ENCODE results near the gene C4orf50. TPM values are rescaled to one million over a fixed set of nuclear protein-coding genes. Genes with fewer than 3 reads are reported as not detected.

C4orf50 gene
- total RNA-seq, 1 donor from 2014 or later, result 0.03 TPM

GRCh38 chr4:5887361-5888221 is 130.6 kb downstream of the C4orf50 start:
- DNase-seq (ENCODE audit: low spot score), result no peak
- intact Hi-C loops (cut with DNase I), result no loop called here

GRCh38 chr4:5887011-5887360 is 131.2 kb downstream of the C4orf50 start:
- intact Hi-C loops (cut with DNase I), result no loop called here
- DNase-seq (ENCODE audit: low spot score), result no peak

- no peak for DNase-seq (ENCODE audit: low spot score)
- intact Hi-C loops (cut with DNase I), result no loop called here
These were observed 132.5 kb downstream of the C4orf50 start for GRCh38 chr4:5885733-5886132.

DNA sequence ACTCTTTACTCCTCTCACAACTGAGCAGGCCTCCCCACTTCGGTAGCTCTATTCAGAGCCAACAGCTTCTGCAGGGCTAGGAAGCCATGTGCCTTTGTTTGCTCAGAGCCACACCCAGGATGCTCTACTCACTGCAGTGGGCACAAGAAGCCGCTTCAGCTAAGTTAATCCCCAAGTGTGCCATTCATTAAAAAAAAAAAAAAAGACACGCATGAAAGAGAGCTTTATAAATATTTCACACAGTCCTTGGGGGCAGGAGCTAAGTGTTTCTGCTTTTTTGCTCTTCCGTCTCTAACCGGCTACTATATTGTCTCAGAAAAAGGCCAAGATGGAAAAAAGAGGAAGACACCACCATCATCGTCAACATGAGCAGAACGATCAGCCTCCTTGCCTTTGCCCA is 133.4 kb downstream of the C4orf50 start:
- intact Hi-C loops (cut with DNase I), result no loop called here
- DNase-seq (ENCODE audit: low spot score), result no peak

DNA sequence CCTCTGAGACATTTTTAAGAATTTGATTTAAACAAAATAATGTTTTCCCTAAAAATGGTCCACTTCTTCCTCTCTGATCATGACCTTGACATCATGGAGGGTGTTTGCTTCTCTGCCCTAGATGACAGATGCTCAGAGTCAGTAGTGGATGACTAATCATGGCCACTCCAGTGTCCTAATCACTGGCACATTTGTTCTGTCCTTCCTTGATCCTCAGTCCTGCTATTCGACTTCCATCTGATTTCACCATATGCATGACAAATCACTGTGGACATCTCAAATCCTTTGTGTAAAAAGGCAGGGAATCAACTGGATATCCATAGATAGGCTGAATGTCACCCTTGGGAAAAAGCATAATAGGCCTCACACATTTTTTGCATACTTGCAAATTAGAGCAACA is 134.3 kb downstream of the C4orf50 start:
- intact Hi-C loops (cut with DNase I), result no loop called here
- DNase-seq (ENCODE audit: low spot score), result no peak

DNA sequence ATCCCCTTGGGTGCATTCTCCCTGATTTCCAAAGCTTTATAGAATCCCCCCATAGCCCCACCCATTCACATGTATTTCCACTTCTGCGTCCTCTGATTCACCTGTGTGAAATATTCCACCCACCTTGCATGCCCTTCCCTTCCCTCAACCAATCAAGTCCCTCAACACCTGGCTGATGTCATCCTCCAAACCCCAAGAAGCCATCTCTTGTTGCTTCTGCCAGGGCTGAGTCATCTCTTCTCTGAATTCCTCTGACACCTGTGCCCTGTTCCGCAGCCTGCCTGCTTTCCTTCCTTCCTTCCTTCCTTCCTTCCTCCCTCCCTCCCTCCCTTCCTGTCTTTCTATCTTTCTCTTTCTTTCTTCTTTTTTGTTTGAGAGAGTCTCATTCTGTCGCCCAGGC is 135.3 kb downstream of the C4orf50 start:
- intact Hi-C loops (cut with DNase I), result no loop called here
- DNase-seq (ENCODE audit: low spot score), result no peak

- intact Hi-C loops (cut with DNase I), result no loop called here
- DNase-seq (ENCODE audit: low spot score), result no peak
These were observed 136.9 kb downstream of the C4orf50 start for GRCh38 chr4:5881340-5881739.

DNA sequence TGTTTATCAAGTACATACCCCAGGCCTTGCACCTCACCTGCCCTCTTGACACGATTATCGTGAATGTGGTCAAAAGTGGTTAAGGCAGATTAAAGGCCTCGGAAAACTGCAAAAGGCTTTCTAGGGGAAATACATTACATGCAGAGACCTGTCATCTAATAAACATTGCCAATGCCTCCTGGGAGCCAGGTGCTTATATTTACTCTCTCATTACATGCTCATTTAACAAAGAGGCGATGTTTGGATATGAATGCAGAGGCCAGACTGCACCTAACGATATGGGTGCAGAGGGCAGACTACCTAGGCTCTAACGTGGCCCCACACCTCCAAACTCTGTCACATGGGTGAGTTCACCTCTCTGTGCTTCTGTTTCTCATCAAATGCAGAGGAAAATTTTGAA is 139.9 kb downstream of the C4orf50 start:
- intact Hi-C loops (cut with DNase I), result no loop called here
- no peak for DNase-seq (ENCODE audit: low spot score)

DNA sequence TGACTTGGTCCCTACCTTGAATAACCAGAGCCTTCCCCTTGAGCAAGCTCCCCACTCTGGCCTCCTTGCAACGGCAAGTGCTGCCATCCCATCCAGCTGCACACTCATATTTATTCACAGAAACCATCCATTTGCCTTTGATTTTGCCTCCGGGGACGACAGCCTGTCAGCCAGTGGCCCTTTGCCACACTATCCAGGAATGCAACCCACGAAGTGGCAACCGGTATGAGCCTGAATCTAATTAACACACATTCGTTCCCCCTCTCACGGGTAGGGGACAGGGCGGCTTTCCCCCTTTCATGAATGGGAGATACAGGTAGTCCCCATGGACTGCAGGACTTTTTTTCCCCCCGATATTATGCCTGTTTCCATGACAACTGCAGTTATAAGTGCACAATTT is 140.8 kb downstream of the C4orf50 start:
- no peak for DNase-seq (ENCODE audit: low spot score)
- intact Hi-C loops (cut with DNase I), result no loop called here

- DNase-seq (ENCODE audit: low spot score), result no peak
- intact Hi-C loops (cut with DNase I), result no loop called here
These were observed 143.3 kb downstream of the C4orf50 start for GRCh38 chr4:5874811-5875449.

GRCh38 chr4:5870701-5871100 is 147.5 kb downstream of the C4orf50 start:
- intact Hi-C loops (cut with DNase I), result no loop called here
- no peak for DNase-seq (ENCODE audit: low spot score)

GRCh38 chr4:5869966-5870619 is 148.1 kb downstream of the C4orf50 start:
- intact Hi-C loops (cut with DNase I), result no loop called here
- no peak for DNase-seq (ENCODE audit: low spot score)

DNA sequence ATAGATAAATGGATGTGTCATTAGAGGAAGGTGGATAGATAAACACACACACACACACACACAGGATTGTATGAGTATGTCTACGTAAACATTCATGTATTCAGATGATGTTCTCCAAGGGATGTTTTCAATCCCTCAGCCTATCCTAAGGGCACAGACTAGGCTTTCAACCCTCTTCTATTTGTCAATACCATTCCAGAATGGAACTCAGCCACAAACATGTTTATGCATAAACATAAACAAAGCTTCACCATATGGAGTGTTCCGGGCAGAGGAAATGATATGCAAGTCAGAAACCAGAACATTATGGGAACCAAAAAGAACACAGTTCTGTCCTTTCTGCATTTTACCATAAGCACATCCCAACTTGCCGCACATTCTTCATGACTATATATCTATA is 150.4 kb downstream of the C4orf50 start:
- no peak for DNase-seq (ENCODE audit: low spot score)
- intact Hi-C loops (cut with DNase I), result no loop called here

- no peak for DNase-seq (ENCODE audit: low spot score)
- intact Hi-C loops (cut with DNase I), result no loop called here
These were observed 151.1 kb downstream of the C4orf50 start for GRCh38 chr4:5866841-5867813.

- intact Hi-C loops (cut with DNase I), result no loop called here
- no peak for DNase-seq (ENCODE audit: low spot score)
These were observed 152.2 kb downstream of the C4orf50 start for GRCh38 chr4:5865896-5866599.

- intact Hi-C loops (cut with DNase I), result no loop called here
- no peak for DNase-seq (ENCODE audit: low spot score)
These were observed 154.6 kb downstream of the C4orf50 start for GRCh38 chr4:5863461-5864113.

- intact Hi-C loops (cut with DNase I), result no loop called here
- DNase-seq (ENCODE audit: low spot score), result no peak
These were observed 160.0 kb downstream of the C4orf50 start for GRCh38 chr4:5858020-5858769.

DNA sequence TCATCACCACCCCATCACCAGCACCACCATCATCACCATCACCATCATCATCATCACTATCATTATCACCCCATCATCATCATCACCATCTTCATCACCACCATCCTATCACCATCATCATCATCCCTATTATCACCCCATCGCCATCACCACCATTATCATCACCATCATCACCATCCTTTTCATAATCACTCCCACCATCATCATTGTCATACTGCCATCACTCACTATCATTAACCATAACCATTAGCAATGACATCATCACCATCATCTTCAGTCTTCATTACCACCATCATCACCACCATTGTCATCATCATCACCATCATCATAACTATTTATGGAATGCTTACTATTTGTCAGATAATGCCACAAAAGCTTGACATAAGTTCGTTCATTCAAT is 161.0 kb downstream of the C4orf50 start:
- no peak for DNase-seq (ENCODE audit: low spot score)
- intact Hi-C loops (cut with DNase I), result no loop called here
